Measurements from ENCODE around the gene GALC.

Gene GALC

GRCh38 chr14:87940382-87940781, 52.6 kb downstream of the GALC start:
- TF ChIP-seq CTCF (IDR thresholded peaks at IDR 0.05; ENCODE audit: insufficient read depth, low read depth, low read length, missing control alignments), result no peak
- DNase-seq (ENCODE audit: low read depth), result no peak

DNA sequence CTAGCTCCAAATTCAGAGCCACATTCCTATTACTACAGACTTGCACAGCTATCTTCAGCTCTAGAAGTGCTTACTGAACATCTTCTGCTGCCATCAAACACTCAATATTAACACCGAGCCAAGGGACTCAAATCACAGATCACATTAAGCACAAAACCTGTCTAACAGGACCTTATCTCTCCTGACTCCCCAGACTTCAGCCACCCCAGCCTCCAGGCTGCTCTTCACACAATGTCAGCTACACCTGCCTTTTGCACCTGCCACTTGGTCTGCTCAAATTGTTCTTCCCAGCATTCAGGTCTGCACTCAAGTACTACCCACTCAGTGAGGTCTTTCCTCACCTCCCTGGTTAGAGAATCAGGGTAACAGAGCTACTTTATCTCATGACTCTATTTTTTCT, 57.1 kb downstream of the GALC start:
- no peak for TF ChIP-seq CTCF (IDR thresholded peaks at IDR 0.05; ENCODE audit: insufficient read depth, low read depth, low read length, missing control alignments)
- peak; percentile 7 for DNase-seq (ENCODE audit: low read depth)
- H3K4me3 ChIP-seq (ENCODE audit: low read length), result no peak overlapping the region

More at GRCh38 chr14:87940382-87940781, 52.6 kb downstream of the GALC start:
- H3K4me3 ChIP-seq (ENCODE audit: low read length), result no peak overlapping the region

GRCh38 chr14:87935081-87935828, 57.7 kb downstream of the GALC start:
- H3K4me3 ChIP-seq (ENCODE audit: low read length), result no peak overlapping the region
- DNase-seq (ENCODE audit: low read depth), result no peak
- no peak for TF ChIP-seq CTCF (IDR thresholded peaks at IDR 0.05; ENCODE audit: insufficient read depth, low read depth, low read length, missing control alignments)

GRCh38 chr14:87934185-87934584, 58.8 kb downstream of the GALC start:
- no peak for TF ChIP-seq CTCF (IDR thresholded peaks at IDR 0.05; ENCODE audit: insufficient read depth, low read depth, low read length, missing control alignments)

DNA sequence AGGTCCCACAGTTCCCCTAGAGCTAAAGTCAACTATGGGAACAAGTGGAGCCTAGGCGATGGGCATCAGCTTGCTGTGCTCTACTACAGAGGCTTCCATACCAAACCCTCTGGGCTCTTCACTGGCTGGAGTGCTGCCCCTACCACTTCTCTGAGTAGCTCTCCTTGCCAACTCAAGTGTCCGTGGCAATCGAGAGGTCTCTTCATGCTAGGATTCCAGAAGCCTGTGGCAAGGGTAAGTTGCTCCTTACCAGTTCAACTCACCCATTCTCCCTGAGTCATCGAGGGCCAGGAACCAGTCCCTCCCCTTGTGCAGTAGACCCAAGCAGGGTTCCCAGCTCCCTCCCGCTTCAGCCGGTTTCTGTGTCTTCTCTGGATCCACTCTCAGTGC, 76.1 kb downstream of the GALC start:
- TF ChIP-seq CTCF (IDR thresholded peaks at IDR 0.05; ENCODE audit: insufficient read depth, low read depth, low read length, missing control alignments), result no peak
- no peak for DNase-seq (ENCODE audit: low read depth)
- H3K4me3 ChIP-seq (ENCODE audit: low read length), result no peak overlapping the region

More at GRCh38 chr14:87934185-87934584, 58.8 kb downstream of the GALC start:
- H3K4me3 ChIP-seq (ENCODE audit: low read length), result no peak overlapping the region
- DNase-seq (ENCODE audit: low read depth), result peak; percentile 9

GRCh38 chr14:87916103-87916885, 76.7 kb downstream of the GALC start:
- H3K4me3 ChIP-seq (ENCODE audit: low read length), result no peak overlapping the region
- TF ChIP-seq CTCF (IDR thresholded peaks at IDR 0.05; ENCODE audit: insufficient read depth, low read depth, low read length, missing control alignments), result no peak
- no peak for DNase-seq (ENCODE audit: low read depth)
